DND-41 (cell line): ENCODE data around the gene MANEA.

Experiments used
- EZH2 ChIP-seq: IDR thresholded peaks from 3 replicates; pipeline ENCODE4 v1.6.1; 2012; ENCODE audit warnings: borderline replicate concordance, low read depth, mild to moderate bottlenecking, moderate library complexity, low read length, inconsistent platforms; ENCODE audit not compliant: severe bottlenecking
- TF ChIP-seq, protein P1 (sequence below): IDR thresholded peaks from 2 replicates; pipeline ENCODE4 v1.5.1; 2012; ENCODE audit warnings: borderline replicate concordance, low read length, moderate library complexity, mild to moderate bottlenecking; ENCODE audit not compliant: poor library complexity, severe bottlenecking; ENCODE audit errors: extremely low read depth

GRCh38 chr6:95577304-95578105, at the start of gene MANEA:
- TF ChIP-seq, protein P1, sequence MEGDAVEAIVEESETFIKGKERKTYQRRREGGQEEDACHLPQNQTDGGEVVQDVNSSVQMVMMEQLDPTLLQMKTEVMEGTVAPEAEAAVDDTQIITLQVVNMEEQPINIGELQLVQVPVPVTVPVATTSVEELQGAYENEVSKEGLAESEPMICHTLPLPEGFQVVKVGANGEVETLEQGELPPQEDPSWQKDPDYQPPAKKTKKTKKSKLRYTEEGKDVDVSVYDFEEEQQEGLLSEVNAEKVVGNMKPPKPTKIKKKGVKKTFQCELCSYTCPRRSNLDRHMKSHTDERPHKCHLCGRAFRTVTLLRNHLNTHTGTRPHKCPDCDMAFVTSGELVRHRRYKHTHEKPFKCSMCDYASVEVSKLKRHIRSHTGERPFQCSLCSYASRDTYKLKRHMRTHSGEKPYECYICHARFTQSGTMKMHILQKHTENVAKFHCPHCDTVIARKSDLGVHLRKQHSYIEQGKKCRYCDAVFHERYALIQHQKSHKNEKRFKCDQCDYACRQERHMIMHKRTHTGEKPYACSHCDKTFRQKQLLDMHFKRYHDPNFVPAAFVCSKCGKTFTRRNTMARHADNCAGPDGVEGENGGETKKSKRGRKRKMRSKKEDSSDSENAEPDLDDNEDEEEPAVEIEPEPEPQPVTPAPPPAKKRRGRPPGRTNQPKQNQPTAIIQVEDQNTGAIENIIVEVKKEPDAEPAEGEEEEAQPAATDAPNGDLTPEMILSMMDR, result no peak
- TF ChIP-seq EZH2, result no peak
